ENCODE results near the gene MAPK12. TPM values are rescaled to one million over a fixed set of nuclear protein-coding genes. Genes with fewer than 3 reads are reported as not detected.

MAPK12 gene
- total RNA-seq, 4 donors from 2014 or later = 3.6 to 17.7 (median 5.4) TPM

DNA sequence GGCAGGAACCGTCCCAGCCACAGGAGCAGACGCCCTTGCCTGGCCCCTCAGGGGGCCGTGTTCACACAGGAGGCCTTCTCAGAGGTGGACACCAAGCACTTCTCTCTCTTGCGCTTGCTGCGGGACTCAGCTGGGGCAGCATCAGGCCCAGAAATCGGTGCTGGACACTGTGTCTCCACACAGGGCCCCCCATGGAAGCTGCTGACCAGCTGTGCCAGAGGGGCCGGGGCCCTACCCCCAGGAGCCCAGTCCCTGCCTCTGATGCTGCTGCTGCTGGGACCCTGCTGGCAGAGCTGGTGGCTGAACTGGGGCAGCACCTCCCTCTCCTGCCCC, 42.0 kb upstream of the MAPK12 start:
- TF ChIP-seq, protein P1, sequence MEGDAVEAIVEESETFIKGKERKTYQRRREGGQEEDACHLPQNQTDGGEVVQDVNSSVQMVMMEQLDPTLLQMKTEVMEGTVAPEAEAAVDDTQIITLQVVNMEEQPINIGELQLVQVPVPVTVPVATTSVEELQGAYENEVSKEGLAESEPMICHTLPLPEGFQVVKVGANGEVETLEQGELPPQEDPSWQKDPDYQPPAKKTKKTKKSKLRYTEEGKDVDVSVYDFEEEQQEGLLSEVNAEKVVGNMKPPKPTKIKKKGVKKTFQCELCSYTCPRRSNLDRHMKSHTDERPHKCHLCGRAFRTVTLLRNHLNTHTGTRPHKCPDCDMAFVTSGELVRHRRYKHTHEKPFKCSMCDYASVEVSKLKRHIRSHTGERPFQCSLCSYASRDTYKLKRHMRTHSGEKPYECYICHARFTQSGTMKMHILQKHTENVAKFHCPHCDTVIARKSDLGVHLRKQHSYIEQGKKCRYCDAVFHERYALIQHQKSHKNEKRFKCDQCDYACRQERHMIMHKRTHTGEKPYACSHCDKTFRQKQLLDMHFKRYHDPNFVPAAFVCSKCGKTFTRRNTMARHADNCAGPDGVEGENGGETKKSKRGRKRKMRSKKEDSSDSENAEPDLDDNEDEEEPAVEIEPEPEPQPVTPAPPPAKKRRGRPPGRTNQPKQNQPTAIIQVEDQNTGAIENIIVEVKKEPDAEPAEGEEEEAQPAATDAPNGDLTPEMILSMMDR (IDR thresholded peaks at IDR 0.05; ENCODE audit: low read depth) = no peak

GRCh38 chr22:50302564-50302963, 41.1 kb upstream of the MAPK12 start:
- TF ChIP-seq, protein P1 (IDR thresholded peaks at IDR 0.05; ENCODE audit: low read depth) = no peak

DNA sequence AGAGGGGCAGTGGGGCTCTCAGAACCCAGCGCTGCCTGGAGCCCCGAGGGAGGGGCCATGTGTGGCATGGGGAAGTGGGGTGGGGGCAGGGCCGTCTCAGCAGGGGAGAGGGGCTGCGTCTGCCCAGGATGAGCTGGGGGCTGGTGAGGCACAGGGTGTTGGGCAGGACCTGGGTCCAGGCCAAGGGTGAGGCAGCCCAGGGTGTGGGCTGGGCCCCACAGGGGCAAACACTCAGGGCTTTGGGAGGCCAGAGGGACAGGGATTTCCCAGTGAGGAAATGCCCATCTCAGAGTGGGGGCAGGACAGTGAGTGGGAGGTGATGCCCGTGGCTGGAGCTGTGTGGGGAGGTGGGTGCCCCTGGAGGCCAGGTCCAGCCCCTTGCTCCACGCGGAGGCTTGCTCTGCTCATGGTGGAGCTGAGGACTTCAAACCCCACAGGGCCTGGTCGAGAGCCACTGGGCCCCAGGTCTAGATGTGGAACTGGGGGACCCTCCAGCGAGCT, 40.6 kb upstream of the MAPK12 start:
- TF ChIP-seq, protein P1 (IDR thresholded peaks at IDR 0.05; ENCODE audit: low read depth) = no peak

DNA sequence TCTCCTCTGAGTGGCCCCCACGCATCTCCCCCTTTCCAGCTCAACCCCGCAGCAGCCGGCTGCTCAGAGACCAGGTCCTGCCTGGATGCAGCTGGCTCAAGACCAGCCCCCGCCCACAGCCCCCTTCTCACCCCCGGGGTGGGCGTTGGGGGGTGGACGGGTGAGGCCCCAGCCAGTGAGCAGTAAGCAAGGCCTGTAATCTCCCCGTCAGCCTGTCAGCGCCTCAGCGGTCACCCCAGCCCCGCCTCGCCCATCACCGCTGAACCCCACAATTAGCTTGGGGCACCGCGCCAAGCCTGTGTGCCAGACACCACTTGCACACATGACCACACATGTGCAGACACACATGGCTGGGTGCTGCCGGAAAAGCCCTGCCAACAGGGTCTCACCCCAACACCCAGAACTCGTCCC, 40.1 kb upstream of the MAPK12 start:
- TF ChIP-seq, protein P1 (IDR thresholded peaks at IDR 0.05; ENCODE audit: low read depth) = no peak

DNA sequence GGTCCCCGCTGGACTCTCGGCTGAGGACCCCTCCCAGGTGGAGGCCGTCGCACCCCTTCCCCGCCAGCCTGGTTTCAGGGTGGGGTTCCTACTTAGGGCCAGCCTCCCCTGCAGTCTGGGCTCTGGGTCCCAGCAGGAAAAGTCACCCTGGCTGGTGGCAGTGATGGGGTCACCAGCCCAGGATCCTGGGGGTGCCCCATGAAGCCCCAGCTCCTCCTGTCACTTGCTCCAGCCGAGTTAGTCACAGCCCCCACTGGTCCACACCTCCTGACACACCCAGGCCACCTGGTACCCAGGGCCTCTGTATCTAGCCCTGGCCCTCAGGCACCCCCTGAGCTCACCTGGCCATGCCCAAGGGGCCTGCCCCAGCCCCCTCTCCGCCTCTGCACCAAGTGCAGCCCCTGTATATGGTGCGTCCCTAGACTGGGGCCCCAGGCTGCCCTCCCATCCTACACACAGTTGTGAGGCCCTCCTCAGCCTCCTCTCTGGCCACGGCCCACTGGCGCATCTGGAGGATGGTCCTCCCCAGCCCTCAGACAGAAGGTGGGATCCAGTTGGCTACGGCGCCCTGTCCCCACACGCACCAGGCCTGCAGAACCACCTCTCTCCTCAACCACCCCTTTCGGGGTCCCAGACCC, 39.3 kb upstream of the MAPK12 start:
- TF ChIP-seq, protein P1 (IDR thresholded peaks at IDR 0.05; ENCODE audit: low read depth) = no peak

DNA sequence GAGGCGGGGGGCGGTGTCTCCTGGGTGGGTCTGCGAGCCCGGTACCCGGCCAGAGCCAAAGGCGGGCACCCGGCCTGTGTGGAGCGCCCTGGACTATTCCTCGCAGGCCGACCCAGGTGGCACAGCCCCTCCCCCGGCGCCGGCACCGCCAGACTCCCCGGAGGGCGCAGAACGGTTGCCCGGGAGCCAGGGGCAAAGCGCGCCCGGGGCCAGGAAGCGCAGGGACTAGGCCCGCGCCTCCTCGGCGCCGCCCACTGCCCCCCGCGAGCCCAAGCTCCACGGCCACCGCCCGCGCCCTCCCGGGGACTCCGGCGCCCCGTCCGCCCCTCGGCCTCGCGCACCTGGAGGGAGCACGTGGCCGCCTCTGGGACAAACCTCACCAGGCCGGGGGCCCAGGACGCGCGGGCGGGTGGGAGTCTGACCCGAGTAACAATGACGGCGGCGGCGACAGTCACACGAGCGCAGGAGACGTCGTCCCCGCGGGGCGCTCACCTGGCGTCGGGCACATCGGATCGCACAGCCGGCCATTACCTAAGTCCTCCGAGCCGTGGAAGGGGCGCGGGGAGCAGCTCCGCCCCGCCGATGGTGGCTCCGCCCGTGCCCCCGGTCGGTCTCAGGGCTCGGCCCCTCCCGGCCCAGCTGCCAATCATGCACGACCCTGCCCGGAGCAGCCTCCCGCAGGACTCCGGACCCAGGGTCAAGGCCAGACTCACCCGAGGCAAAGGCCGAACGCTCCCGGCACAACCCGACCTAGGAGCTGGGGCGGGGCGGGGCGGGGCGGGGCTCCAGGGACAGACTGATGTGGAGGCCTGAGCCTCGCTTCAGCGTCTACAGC, 38.5 kb upstream of the MAPK12 start:
- TF ChIP-seq, protein P1 (IDR thresholded peaks at IDR 0.05; ENCODE audit: low read depth) = no peak
